OCI-LY1 (cell line): Measurements from ENCODE around the gene ZSCAN12.

Experiments
- EZH2 ChIP-seq: fragments of 200-600 bp; sonication (generic), shearing (Covaris generic); IDR thresholded peaks from 2 replicates; pipeline ENCODE4 v1.8.0; 2017; ENCODE audit warnings: borderline replicate concordance, mixed run types, mild to moderate bottlenecking, antibody characterized with exemption, low read length, moderate library complexity, mixed read lengths
- TF ChIP-seq, protein P1 (sequence below): fragments of 200-600 bp; sonication (generic), shearing (Covaris generic); IDR thresholded peaks from 2 replicates; pipeline ENCODE4 v1.5.1; 2017; ENCODE audit warnings: mild to moderate bottlenecking, antibody characterized with exemption, low read length, moderate library complexity, mixed read lengths

- TF ChIP-seq, protein P1, sequence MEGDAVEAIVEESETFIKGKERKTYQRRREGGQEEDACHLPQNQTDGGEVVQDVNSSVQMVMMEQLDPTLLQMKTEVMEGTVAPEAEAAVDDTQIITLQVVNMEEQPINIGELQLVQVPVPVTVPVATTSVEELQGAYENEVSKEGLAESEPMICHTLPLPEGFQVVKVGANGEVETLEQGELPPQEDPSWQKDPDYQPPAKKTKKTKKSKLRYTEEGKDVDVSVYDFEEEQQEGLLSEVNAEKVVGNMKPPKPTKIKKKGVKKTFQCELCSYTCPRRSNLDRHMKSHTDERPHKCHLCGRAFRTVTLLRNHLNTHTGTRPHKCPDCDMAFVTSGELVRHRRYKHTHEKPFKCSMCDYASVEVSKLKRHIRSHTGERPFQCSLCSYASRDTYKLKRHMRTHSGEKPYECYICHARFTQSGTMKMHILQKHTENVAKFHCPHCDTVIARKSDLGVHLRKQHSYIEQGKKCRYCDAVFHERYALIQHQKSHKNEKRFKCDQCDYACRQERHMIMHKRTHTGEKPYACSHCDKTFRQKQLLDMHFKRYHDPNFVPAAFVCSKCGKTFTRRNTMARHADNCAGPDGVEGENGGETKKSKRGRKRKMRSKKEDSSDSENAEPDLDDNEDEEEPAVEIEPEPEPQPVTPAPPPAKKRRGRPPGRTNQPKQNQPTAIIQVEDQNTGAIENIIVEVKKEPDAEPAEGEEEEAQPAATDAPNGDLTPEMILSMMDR, result no peak
- TF ChIP-seq EZH2, result no peak
Observed at GRCh38 chr6:28360961-28361360, 38.6 kb downstream of the ZSCAN12 start.
